ENCODE results near the gene SLC6A11. TPM values are rescaled to one million over a fixed set of nuclear protein-coding genes. Genes with fewer than 3 reads are reported as not detected.

SLC6A11 gene
- total and polyA plus RNA-seq, 2 donors (not counting 1 experiment from before 2014, with no cell fraction given): not detected

GRCh38 chr3:10960255-10960654, 144.2 kb downstream of the SLC6A11 start:
- H3K4me2 ChIP-seq (replicated peaks; ENCODE audit: low read depth, low read length, poor library complexity, severe bottlenecking): no peak overlapping the region
- no peaks in the 10 kb centered on the region for H3K79me2 ChIP-seq (ENCODE audit: control insufficient read depth, insufficient read depth, low read length)
- Mint-ChIP-seq H3K4me1 (no peaks in the 10 kb centered on the region), H3K4me3 (no peak overlapping the region), H3K27me3 (peaks cover 16% of the 10 kb centered on the region), H3K27ac (no peak overlapping the region), H3K9me3 (ENCODE audit: insufficient read depth) (no peaks in the 10 kb centered on the region)
- no peaks in the 10 kb centered on the region for H3K36me3 ChIP-seq (replicated peaks in 1 of 2; ENCODE audit: control extremely low read depth in 1 of 2, control insufficient read depth in 1 of 2, extremely low read depth in 1 of 2, insufficient read depth in 2 of 2, low read length in 1 of 2)
- ATAC-seq (ENCODE audit: low read depth) (no peak), DNase-seq (no peak)
- no peaks in the 10 kb centered on the region for H4K20me1 ChIP-seq (ENCODE audit: control insufficient read depth, insufficient read depth, low read length, poor library complexity, severe bottlenecking)
- TF ChIP-seq CTCF (IDR thresholded peaks at IDR 0.05) (no peak), EZH2 (IDR thresholded peaks at IDR 0.05; ENCODE audit: borderline replicate concordance, insufficient read depth, low read depth, low read length, poor library complexity, severe bottlenecking) (no peak)
- no peak overlapping the region for H2AFZ ChIP-seq (ENCODE audit: insufficient read depth, low read depth, low read length, poor library complexity, severe bottlenecking)
- ChIA-PET CTCF (no interaction called here), POLR2A (no interaction called here)
- H3K9ac ChIP-seq (ENCODE audit: low read length): no peak overlapping the region
- H3K27ac ChIP-seq (ENCODE audit: low read length in 2 of 2): no peak overlapping the region
- H3K4me3 ChIP-seq (ENCODE audit: control extremely low read depth in 1 of 5, extremely low read depth in 1 of 5, insufficient read depth in 1 of 5, low read depth in 2 of 5, low read length in 4 of 5): no peak overlapping the region
- 98% methylated on average over 6 of the region's 6 CpGs for WGBS (ENCODE audit: insufficient coverage)
- no peaks in the 10 kb centered on the region for H3K9me3 ChIP-seq (ENCODE audit: control extremely low read depth in 1 of 3, control insufficient read depth in 2 of 3, insufficient read depth in 1 of 3, low read length in 2 of 3)
- peaks cover 0 to 12% (median under 1%) of the 10 kb centered on the region in 4 experiments for H3K27me3 ChIP-seq (replicated peaks in 1 of 4; ENCODE audit: control extremely low read depth in 1 of 4, control insufficient read depth in 3 of 4, insufficient read depth in 4 of 4, low read length in 3 of 4)
- H3K4me1 ChIP-seq (ENCODE audit: control insufficient read depth in 2 of 2, insufficient read depth in 2 of 2, low read length in 2 of 2): no peaks in the 10 kb centered on the region
- intact Hi-C loops (cut with micrococcal nuclease): no loop called here

GRCh38 chr3:10961921-10962320, 145.9 kb downstream of the SLC6A11 start:
- DNase-seq (no peak), ATAC-seq (ENCODE audit: low read depth) (no peak)
- Mint-ChIP-seq H3K27ac (no peak overlapping the region), H3K4me3 (no peak overlapping the region), H3K27me3 (peaks cover 28% of the 10 kb centered on the region), H3K4me1 (no peaks in the 10 kb centered on the region), H3K9me3 (ENCODE audit: insufficient read depth) (no peaks in the 10 kb centered on the region)
- Histone ChIP-seq H3K4me1 (ENCODE audit: control insufficient read depth in 2 of 2, insufficient read depth in 2 of 2, low read length in 2 of 2) (no peaks in the 10 kb centered on the region), H3K36me3 (replicated peaks in 1 of 2; ENCODE audit: control extremely low read depth in 1 of 2, control insufficient read depth in 1 of 2, extremely low read depth in 1 of 2, insufficient read depth in 2 of 2, low read length in 1 of 2) (no peaks in the 10 kb centered on the region), H3K9me3 (ENCODE audit: control extremely low read depth in 1 of 3, control insufficient read depth in 2 of 3, insufficient read depth in 1 of 3, low read length in 2 of 3) (no peaks in the 10 kb centered on the region), H2AFZ (ENCODE audit: insufficient read depth, low read depth, low read length, poor library complexity, severe bottlenecking) (no peak overlapping the region), H3K4me3 (ENCODE audit: control extremely low read depth in 1 of 5, extremely low read depth in 1 of 5, insufficient read depth in 1 of 5, low read depth in 2 of 5, low read length in 4 of 5) (no peak overlapping the region), H3K9ac (ENCODE audit: low read length) (no peak overlapping the region), H3K79me2 (ENCODE audit: control insufficient read depth, insufficient read depth, low read length) (no peaks in the 10 kb centered on the region), H3K27ac (ENCODE audit: low read length in 2 of 2) (no peak overlapping the region), H3K27me3 (replicated peaks in 1 of 4; ENCODE audit: control extremely low read depth in 1 of 4, control insufficient read depth in 3 of 4, insufficient read depth in 4 of 4, low read length in 3 of 4) (peaks cover 0 to 12% (median under 1%) of the 10 kb centered on the region in 4 experiments), H4K20me1 (ENCODE audit: control insufficient read depth, insufficient read depth, low read length, poor library complexity, severe bottlenecking) (no peaks in the 10 kb centered on the region), H3K4me2 (replicated peaks; ENCODE audit: low read depth, low read length, poor library complexity, severe bottlenecking) (no peak overlapping the region)
- ChIA-PET CTCF (interaction anchor here (1.0 to 1.2 kb wide), 2 partner anchors 16 to 19 kb away, joined by 3 read pairs; no protein-coding TSS in a partner anchor), POLR2A (no interaction called here)
- 88% methylated on average over 2 of the region's 2 CpGs for WGBS (ENCODE audit: insufficient coverage)
- TF ChIP-seq CTCF (IDR thresholded peaks at IDR 0.05): no peak
- no peak for TF ChIP-seq EZH2 (IDR thresholded peaks at IDR 0.05; ENCODE audit: borderline replicate concordance, insufficient read depth, low read depth, low read length, poor library complexity, severe bottlenecking)
- intact Hi-C loops (cut with micrococcal nuclease): no loop called here

Data from B cell (primary cell).